Glutamatergic neuron (in vitro differentiated cells): ENCODE data around the gene GMDS. TPM values are rescaled to one million over a fixed set of nuclear protein-coding genes. Genes with fewer than 3 reads are reported as not detected.

Source experiments
- DNase-seq: peaks from one replicate; pipeline ENCODE4 v3.0.0; 2022
- H3K27ac Mint-ChIP-seq: one replicate; pipeline ENCODE4 v1.8.0; 2020; ENCODE audit warnings: mild to moderate bottlenecking, mixed read lengths, inconsistent platforms; ENCODE audit not compliant: unreplicated experiment
- H3K27me3 Mint-ChIP-seq: one replicate; pipeline ENCODE4 v1.8.0; 2020; ENCODE audit warnings: mild to moderate bottlenecking, moderate library complexity, mixed read lengths, inconsistent platforms; ENCODE audit not compliant: unreplicated experiment
- H3K36me3 Mint-ChIP-seq: one replicate; pipeline ENCODE4 v1.8.0; 2020; ENCODE audit warnings: mild to moderate bottlenecking, mixed read lengths, inconsistent platforms; ENCODE audit not compliant: unreplicated experiment
- H3K4me1 Mint-ChIP-seq: one replicate; pipeline ENCODE4 v1.8.0; 2020; ENCODE audit warnings: mild to moderate bottlenecking, low read depth, mixed read lengths, inconsistent platforms; ENCODE audit not compliant: unreplicated experiment
- H3K4me3 Mint-ChIP-seq: one replicate; pipeline ENCODE4 v1.8.0; 2020; ENCODE audit warnings: mild to moderate bottlenecking, mixed read lengths, inconsistent platforms; ENCODE audit not compliant: unreplicated experiment
- H3K9me3 Mint-ChIP-seq: one replicate; pipeline ENCODE4 v1.8.0; 2020; ENCODE audit warnings: mild to moderate bottlenecking, moderate library complexity, mixed read lengths, inconsistent platforms; ENCODE audit not compliant: unreplicated experiment
- CTCF ChIP-seq: fragments of 200-600 bp; sonication (generic); IDR thresholded peaks from one replicate; pipeline ENCODE4 v1.5.0; 2021; ENCODE audit not compliant: partially characterized antibody, unreplicated experiment
- total RNA-seq: library from RNA; stranded (reverse); fragmentation: NEBNext Ultra II Directional; extraction: Animal tissue kit (Norgen Biotek cat#: 25700); gene quantifications from one replicate; pipeline ENCODE4 v1.2.1, GENCODE V29; 2021; ENCODE audit not compliant: unreplicated experiment

The GMDS gene
- total RNA-seq, 1 donor from 2014 or later: 8.9 TPM

- no peaks in the 10 kb centered on the region for H3K9me3 Mint-ChIP-seq
- H3K4me3 Mint-ChIP-seq: no peak overlapping the region
- H3K4me1 Mint-ChIP-seq: peaks cover 17% of the 10 kb centered on the region
- H3K27ac Mint-ChIP-seq: no peak overlapping the region
- H3K36me3 Mint-ChIP-seq: no peaks in the 10 kb centered on the region
- no peak for TF ChIP-seq CTCF
- no peaks in the 10 kb centered on the region for H3K27me3 Mint-ChIP-seq
- no peak for DNase-seq
These were observed 540.2 kb downstream of the GMDS start for GRCh38 chr6:1705183-1705582.

GRCh38 chr6:1704711-1705110 lies 540.7 kb downstream of the GMDS start:
- H3K4me3 Mint-ChIP-seq: no peak overlapping the region
- DNase-seq: no peak
- H3K36me3 Mint-ChIP-seq: no peaks in the 10 kb centered on the region
- H3K27me3 Mint-ChIP-seq: no peaks in the 10 kb centered on the region
- no peak for TF ChIP-seq CTCF
- H3K27ac Mint-ChIP-seq: no peak overlapping the region
- peaks cover 19% of the 10 kb centered on the region for H3K4me1 Mint-ChIP-seq
- no peaks in the 10 kb centered on the region for H3K9me3 Mint-ChIP-seq

- no peaks in the 10 kb centered on the region for H3K36me3 Mint-ChIP-seq
- H3K4me3 Mint-ChIP-seq: no peak overlapping the region
- peaks cover 19% of the 10 kb centered on the region for H3K4me1 Mint-ChIP-seq
- no peaks in the 10 kb centered on the region for H3K9me3 Mint-ChIP-seq
- no peak for DNase-seq
- no peak overlapping the region for H3K27ac Mint-ChIP-seq
- no peaks in the 10 kb centered on the region for H3K27me3 Mint-ChIP-seq
- no peak for TF ChIP-seq CTCF
These were observed 541.5 kb downstream of the GMDS start for GRCh38 chr6:1703923-1704322.

GRCh38 chr6:1703091-1703855 lies 542.1 kb downstream of the GMDS start:
- no peak for TF ChIP-seq CTCF
- H3K4me3 Mint-ChIP-seq: no peak overlapping the region
- peaks cover 19% of the 10 kb centered on the region for H3K4me1 Mint-ChIP-seq
- no peaks in the 10 kb centered on the region for H3K27me3 Mint-ChIP-seq
- H3K36me3 Mint-ChIP-seq: no peaks in the 10 kb centered on the region
- no peaks in the 10 kb centered on the region for H3K9me3 Mint-ChIP-seq
- no peak for DNase-seq
- H3K27ac Mint-ChIP-seq: no peak overlapping the region

GRCh38 chr6:1702580-1703051 lies 542.8 kb downstream of the GMDS start:
- DNase-seq: no peak
- no peak overlapping the region for H3K4me3 Mint-ChIP-seq
- H3K4me1 Mint-ChIP-seq: peaks cover 17% of the 10 kb centered on the region
- H3K9me3 Mint-ChIP-seq: no peaks in the 10 kb centered on the region
- no peaks in the 10 kb centered on the region for H3K36me3 Mint-ChIP-seq
- H3K27me3 Mint-ChIP-seq: no peaks in the 10 kb centered on the region
- TF ChIP-seq CTCF: no peak
- no peak overlapping the region for H3K27ac Mint-ChIP-seq
